Measurements from ENCODE around the gene ETFRF1.

Gene ETFRF1

GRCh38 chr12:25208554-25208953 is 13.5 kb downstream of the ETFRF1 start:
- H3K36me3 ChIP-seq (ENCODE audit: insufficient read depth, low read length), result peaks cover 6% of the 10 kb centered on the region; the same call in 1 of the 2 replicates
- H3K27me3 ChIP-seq (ENCODE audit: insufficient read depth, low read length), result no peaks in the 10 kb centered on the region
- no peaks in the 10 kb centered on the region for H3K79me2 ChIP-seq (ENCODE audit: control insufficient read depth, insufficient read depth, low read length, unreplicated experiment)
- H2AFZ ChIP-seq (ENCODE audit: low read length, unreplicated experiment), result no peak overlapping the region
- no peak overlapping the region for H3K4me3 ChIP-seq (ENCODE audit: low read depth, low read length)
- H3K27ac ChIP-seq (ENCODE audit: low read depth, low read length), result no peak overlapping the region
- no peaks in the 10 kb centered on the region for H3K4me1 ChIP-seq (ENCODE audit: control insufficient read depth, insufficient read depth, low read length, unreplicated experiment)

- no peak overlapping the region for H3K27ac ChIP-seq (ENCODE audit: low read depth, low read length)
- no peaks in the 10 kb centered on the region for H3K4me1 ChIP-seq (ENCODE audit: control insufficient read depth, insufficient read depth, low read length, unreplicated experiment)
- no peak overlapping the region for H2AFZ ChIP-seq (ENCODE audit: low read length, unreplicated experiment)
- no peaks in the 10 kb centered on the region for H3K27me3 ChIP-seq (ENCODE audit: insufficient read depth, low read length)
- H3K79me2 ChIP-seq (ENCODE audit: control insufficient read depth, insufficient read depth, low read length, unreplicated experiment), result no peaks in the 10 kb centered on the region
- peaks cover 6% of the 10 kb centered on the region; the same call in 1 of the 2 replicates for H3K36me3 ChIP-seq (ENCODE audit: insufficient read depth, low read length)
- H3K4me3 ChIP-seq (ENCODE audit: low read depth, low read length), result no peak overlapping the region
These were observed 18.3 kb downstream of the ETFRF1 start for GRCh38 chr12:25213338-25213737.

- peaks cover 12% of the 10 kb centered on the region for H3K4me1 ChIP-seq (ENCODE audit: control insufficient read depth, insufficient read depth, low read length, unreplicated experiment)
- H2AFZ ChIP-seq (ENCODE audit: low read length, unreplicated experiment), result no peak overlapping the region
- no peaks in the 10 kb centered on the region for H3K27me3 ChIP-seq (ENCODE audit: insufficient read depth, low read length)
- peak overlapping the region; percentile 13 for H3K27ac ChIP-seq (ENCODE audit: low read depth, low read length)
- peaks cover 28% of the 10 kb centered on the region for H3K79me2 ChIP-seq (ENCODE audit: control insufficient read depth, insufficient read depth, low read length, unreplicated experiment)
- peaks cover 6% of the 10 kb centered on the region for H3K36me3 ChIP-seq (ENCODE audit: insufficient read depth, low read length)
- H3K4me3 ChIP-seq (ENCODE audit: low read depth, low read length), result no peak overlapping the region
These were observed 41.2 kb downstream of the ETFRF1 start for GRCh38 chr12:25236190-25236589.

- peak overlapping the region; percentile 13 for H3K27ac ChIP-seq (ENCODE audit: low read depth, low read length)
- H3K79me2 ChIP-seq (ENCODE audit: control insufficient read depth, insufficient read depth, low read length, unreplicated experiment), result peaks cover 28% of the 10 kb centered on the region
- peaks cover 6% of the 10 kb centered on the region for H3K36me3 ChIP-seq (ENCODE audit: insufficient read depth, low read length)
- H3K4me3 ChIP-seq (ENCODE audit: low read depth, low read length), result no peak overlapping the region
- no peak overlapping the region for H2AFZ ChIP-seq (ENCODE audit: low read length, unreplicated experiment)
- no peaks in the 10 kb centered on the region for H3K27me3 ChIP-seq (ENCODE audit: insufficient read depth, low read length)
- peaks cover 16% of the 10 kb centered on the region for H3K4me1 ChIP-seq (ENCODE audit: control insufficient read depth, insufficient read depth, low read length, unreplicated experiment)
These were observed 41.6 kb downstream of the ETFRF1 start for GRCh38 chr12:25236626-25237025.

GRCh38 chr12:25241167-25242020 is 46.4 kb downstream of the ETFRF1 start:
- peaks cover 15% of the 10 kb centered on the region for H3K4me1 ChIP-seq (ENCODE audit: control insufficient read depth, insufficient read depth, low read length, unreplicated experiment)
- no peak overlapping the region for H3K4me3 ChIP-seq (ENCODE audit: low read depth, low read length)
- peaks cover 6% of the 10 kb centered on the region; the same call in 1 of the 2 replicates for H3K36me3 ChIP-seq (ENCODE audit: insufficient read depth, low read length)
- peaks cover 45% of the 10 kb centered on the region for H3K79me2 ChIP-seq (ENCODE audit: control insufficient read depth, insufficient read depth, low read length, unreplicated experiment)
- H3K27ac ChIP-seq (ENCODE audit: low read depth, low read length), result peak overlapping the region; percentile 23; the same call in 1 of the 2 replicates
- H2AFZ ChIP-seq (ENCODE audit: low read length, unreplicated experiment), result no peak overlapping the region
- H3K27me3 ChIP-seq (ENCODE audit: insufficient read depth, low read length), result no peaks in the 10 kb centered on the region

- Histone ChIP-seq H3K4me1 (ENCODE audit: control insufficient read depth, insufficient read depth, low read length, unreplicated experiment) (peaks cover 10% of the 10 kb centered on the region), H3K27me3 (ENCODE audit: insufficient read depth, low read length) (no peaks in the 10 kb centered on the region), H2AFZ (ENCODE audit: low read length, unreplicated experiment) (no peak overlapping the region), H3K27ac (ENCODE audit: low read depth, low read length) (peak overlapping the region; percentile 20; the same call in 1 of the 2 replicates), H3K36me3 (ENCODE audit: insufficient read depth, low read length) (no peaks in the 10 kb centered on the region), H3K4me3 (ENCODE audit: low read depth, low read length) (no peak overlapping the region), H3K79me2 (ENCODE audit: control insufficient read depth, insufficient read depth, low read length, unreplicated experiment) (peaks cover 52% of the 10 kb centered on the region)
These were observed 48.1 kb downstream of the ETFRF1 start for GRCh38 chr12:25242981-25243679.

GRCh38 chr12:25243680-25243990 is 48.6 kb downstream of the ETFRF1 start:
- H3K36me3 ChIP-seq (ENCODE audit: insufficient read depth, low read length), result no peaks in the 10 kb centered on the region
- H3K4me1 ChIP-seq (ENCODE audit: control insufficient read depth, insufficient read depth, low read length, unreplicated experiment), result peaks cover 10% of the 10 kb centered on the region
- peaks cover 56% of the 10 kb centered on the region for H3K79me2 ChIP-seq (ENCODE audit: control insufficient read depth, insufficient read depth, low read length, unreplicated experiment)
- H2AFZ ChIP-seq (ENCODE audit: low read length, unreplicated experiment), result no peak overlapping the region
- H3K27ac ChIP-seq (ENCODE audit: low read depth, low read length), result 0 out of 2 replicates have a peak overlapping the region, but pooled peaks have one; percentile 4
- H3K27me3 ChIP-seq (ENCODE audit: insufficient read depth, low read length), result no peaks in the 10 kb centered on the region
- no peak overlapping the region for H3K4me3 ChIP-seq (ENCODE audit: low read depth, low read length)

GRCh38 chr12:25245491-25245890 is 50.5 kb downstream of the ETFRF1 start:
- Histone ChIP-seq H3K27me3 (ENCODE audit: insufficient read depth, low read length) (no peaks in the 10 kb centered on the region), H3K27ac (ENCODE audit: low read depth, low read length) (no peak overlapping the region), H3K4me3 (ENCODE audit: low read depth, low read length) (no peak overlapping the region), H3K36me3 (ENCODE audit: insufficient read depth, low read length) (no peaks in the 10 kb centered on the region), H3K79me2 (ENCODE audit: control insufficient read depth, insufficient read depth, low read length, unreplicated experiment) (peaks cover 67% of the 10 kb centered on the region), H2AFZ (ENCODE audit: low read length, unreplicated experiment) (no peak overlapping the region), H3K4me1 (ENCODE audit: control insufficient read depth, insufficient read depth, low read length, unreplicated experiment) (peaks cover 10% of the 10 kb centered on the region)

- peaks cover 64% of the 10 kb centered on the region for H3K79me2 ChIP-seq (ENCODE audit: control insufficient read depth, insufficient read depth, low read length, unreplicated experiment)
- no peak overlapping the region for H3K4me3 ChIP-seq (ENCODE audit: low read depth, low read length)
These were observed 53.1 kb downstream of the ETFRF1 start for GRCh38 chr12:25248137-25248536.

GRCh38 chr12:25248732-25249131 is 53.7 kb downstream of the ETFRF1 start:
- H3K36me3 ChIP-seq (ENCODE audit: insufficient read depth, low read length), result no peaks in the 10 kb centered on the region

More at GRCh38 chr12:25248137-25248536, 53.1 kb downstream of the ETFRF1 start:
- H3K27ac ChIP-seq (ENCODE audit: low read depth, low read length), result no peak overlapping the region
- 0 out of 2 replicates have a peak, but pooled peaks cover 3% of the 10 kb centered on the region for H3K27me3 ChIP-seq (ENCODE audit: insufficient read depth, low read length)
- no peak overlapping the region for H2AFZ ChIP-seq (ENCODE audit: low read length, unreplicated experiment)
- H3K36me3 ChIP-seq (ENCODE audit: insufficient read depth, low read length), result no peaks in the 10 kb centered on the region
- peaks cover 3% of the 10 kb centered on the region for H3K4me1 ChIP-seq (ENCODE audit: control insufficient read depth, insufficient read depth, low read length, unreplicated experiment)

More at GRCh38 chr12:25248732-25249131, 53.7 kb downstream of the ETFRF1 start:
- Histone ChIP-seq H3K4me1 (ENCODE audit: control insufficient read depth, insufficient read depth, low read length, unreplicated experiment) (no peaks in the 10 kb centered on the region), H3K27ac (ENCODE audit: low read depth, low read length) (no peak overlapping the region), H3K27me3 (ENCODE audit: insufficient read depth, low read length) (0 out of 2 replicates have a peak, but pooled peaks cover 3% of the 10 kb centered on the region), H2AFZ (ENCODE audit: low read length, unreplicated experiment) (no peak overlapping the region), H3K4me3 (ENCODE audit: low read depth, low read length) (no peak overlapping the region), H3K79me2 (ENCODE audit: control insufficient read depth, insufficient read depth, low read length, unreplicated experiment) (peaks cover 61% of the 10 kb centered on the region)

Data from ACC112 (cell line).